Measurements from ENCODE around the gene GGA1. TPM values are rescaled to one million over a fixed set of nuclear protein-coding genes. Genes with fewer than 3 reads are reported as not detected.

The GGA1 gene
- total RNA-seq, 1 experiment from 2014 or later = 52.7 TPM

DNA sequence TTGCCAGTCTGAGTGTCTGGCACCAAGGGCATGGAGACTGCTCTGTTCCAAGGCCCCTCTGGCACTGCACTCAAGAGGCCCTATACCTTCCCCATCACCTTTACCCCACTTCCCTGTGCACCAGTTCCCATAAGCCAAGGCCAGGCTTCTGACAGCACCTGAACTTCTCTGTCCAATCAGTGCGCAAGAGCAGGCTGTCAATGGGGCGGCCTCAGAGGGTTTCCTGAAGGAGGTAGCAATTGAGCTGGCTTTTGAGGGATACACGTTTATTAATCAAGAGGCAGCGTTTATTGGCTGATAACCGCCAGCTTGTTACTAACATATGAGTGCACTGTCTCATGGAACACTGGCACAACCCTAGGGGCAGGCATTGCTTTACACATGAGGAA, 32.9 kb downstream of the GGA1 start:
- POLR2A ChIA-PET = interaction anchor here (0.5 to 4.4 kb wide), 3 partner anchors 17 to 117 kb away, joined by 3 to 34 read pairs (median 4); partner anchors contain the start of gene PDXP
- Mint-ChIP-seq H3K4me1 (ENCODE audit: insufficient read depth, unreplicated experiment) (peaks cover 7% of the 10 kb centered on the region), H3K4me3 (ENCODE audit: unreplicated experiment) (no peak overlapping the region), H3K36me3 (ENCODE audit: insufficient read depth, unreplicated experiment) (no peaks in the 10 kb centered on the region), H3K9me3 (ENCODE audit: unreplicated experiment) (no peaks in the 10 kb centered on the region), H3K27ac (ENCODE audit: low read depth, unreplicated experiment) (no peak overlapping the region), H3K27me3 (ENCODE audit: insufficient read depth, unreplicated experiment) (no peaks in the 10 kb centered on the region)
- intact Hi-C loops (cut with micrococcal nuclease) = no loop called here
- no peak for DNase-seq (ENCODE audit: unreplicated experiment)
- BruUV-seq (replicated peaks) = no TSS peak
- TF ChIP-seq, protein P1, sequence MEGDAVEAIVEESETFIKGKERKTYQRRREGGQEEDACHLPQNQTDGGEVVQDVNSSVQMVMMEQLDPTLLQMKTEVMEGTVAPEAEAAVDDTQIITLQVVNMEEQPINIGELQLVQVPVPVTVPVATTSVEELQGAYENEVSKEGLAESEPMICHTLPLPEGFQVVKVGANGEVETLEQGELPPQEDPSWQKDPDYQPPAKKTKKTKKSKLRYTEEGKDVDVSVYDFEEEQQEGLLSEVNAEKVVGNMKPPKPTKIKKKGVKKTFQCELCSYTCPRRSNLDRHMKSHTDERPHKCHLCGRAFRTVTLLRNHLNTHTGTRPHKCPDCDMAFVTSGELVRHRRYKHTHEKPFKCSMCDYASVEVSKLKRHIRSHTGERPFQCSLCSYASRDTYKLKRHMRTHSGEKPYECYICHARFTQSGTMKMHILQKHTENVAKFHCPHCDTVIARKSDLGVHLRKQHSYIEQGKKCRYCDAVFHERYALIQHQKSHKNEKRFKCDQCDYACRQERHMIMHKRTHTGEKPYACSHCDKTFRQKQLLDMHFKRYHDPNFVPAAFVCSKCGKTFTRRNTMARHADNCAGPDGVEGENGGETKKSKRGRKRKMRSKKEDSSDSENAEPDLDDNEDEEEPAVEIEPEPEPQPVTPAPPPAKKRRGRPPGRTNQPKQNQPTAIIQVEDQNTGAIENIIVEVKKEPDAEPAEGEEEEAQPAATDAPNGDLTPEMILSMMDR (IDR thresholded peaks at IDR 0.05; ENCODE audit: unreplicated experiment) = no peak
- CTCF ChIA-PET = interaction anchor here (0.6 to 6.9 kb wide), 11 partner anchors 12 to 152 kb away, joined by 3 to 113 read pairs (median 16); partner anchors contain the start of genes NOL12 and PDXP

DNA sequence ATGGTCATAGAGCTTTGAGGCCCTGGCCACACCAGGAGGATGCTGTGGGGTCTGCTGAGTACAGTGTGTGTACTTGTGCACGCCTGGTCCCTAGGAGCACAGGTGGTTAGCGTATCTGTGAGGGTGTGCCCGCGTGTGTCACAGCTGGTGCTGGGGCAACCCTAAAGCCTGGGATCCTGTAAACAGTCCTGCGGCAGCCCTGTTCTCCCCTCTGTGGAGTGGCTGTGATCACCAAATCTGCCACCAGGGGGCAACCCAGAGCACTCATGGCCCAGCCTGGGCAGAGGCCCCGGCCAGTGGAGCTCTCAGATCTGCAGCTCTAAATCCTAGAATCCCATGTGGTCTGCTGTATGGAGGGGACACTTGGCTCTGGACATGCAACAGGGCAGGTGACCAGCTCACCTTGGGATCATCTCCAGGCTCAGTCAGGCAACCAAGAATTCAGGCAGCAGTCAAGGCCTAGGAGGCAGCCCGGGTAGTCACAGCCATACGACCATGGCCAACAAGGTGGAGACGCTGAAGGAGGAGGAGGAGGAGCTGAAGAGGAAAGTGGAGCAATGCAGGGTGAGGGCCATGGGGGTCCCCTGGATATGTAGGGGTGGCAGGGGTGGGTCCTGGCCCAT, 34.7 kb downstream of the GGA1 start:
- intact Hi-C loops (cut with micrococcal nuclease) = loop anchor here (1.0 kb wide), 6 partner anchors 15 to 148 kb away; partner anchors contain the start of genes LGALS1 and PDXP
- Mint-ChIP-seq H3K27me3 (ENCODE audit: insufficient read depth, unreplicated experiment) (no peaks in the 10 kb centered on the region), H3K27ac (ENCODE audit: low read depth, unreplicated experiment) (no peak overlapping the region), H3K4me1 (ENCODE audit: insufficient read depth, unreplicated experiment) (peaks cover 7% of the 10 kb centered on the region), H3K9me3 (ENCODE audit: unreplicated experiment) (no peaks in the 10 kb centered on the region), H3K4me3 (ENCODE audit: unreplicated experiment) (no peak overlapping the region), H3K36me3 (ENCODE audit: insufficient read depth, unreplicated experiment) (no peaks in the 10 kb centered on the region)
- ChIA-PET POLR2A (interaction anchor here (0.5 to 4.4 kb wide), 13 partner anchors 8 to 164 kb away, joined by 3 to 34 read pairs (median 3); partner anchors contain the start of genes GCAT, GGA1 and PDXP), CTCF (interaction anchor here (0.5 to 6.9 kb wide), 53 partner anchors 9 to 627 kb away, joined by 3 to 113 read pairs (median 5); partner anchors contain the start of genes ANKRD54, GGA1, LGALS1 and NOL12)
- DNase-seq (ENCODE audit: unreplicated experiment) = peak; percentile 77
- TF ChIP-seq, protein P1 (IDR thresholded peaks at IDR 0.05; ENCODE audit: unreplicated experiment) = peak; percentile 92
- no TSS peak for BruUV-seq (replicated peaks)

DNA sequence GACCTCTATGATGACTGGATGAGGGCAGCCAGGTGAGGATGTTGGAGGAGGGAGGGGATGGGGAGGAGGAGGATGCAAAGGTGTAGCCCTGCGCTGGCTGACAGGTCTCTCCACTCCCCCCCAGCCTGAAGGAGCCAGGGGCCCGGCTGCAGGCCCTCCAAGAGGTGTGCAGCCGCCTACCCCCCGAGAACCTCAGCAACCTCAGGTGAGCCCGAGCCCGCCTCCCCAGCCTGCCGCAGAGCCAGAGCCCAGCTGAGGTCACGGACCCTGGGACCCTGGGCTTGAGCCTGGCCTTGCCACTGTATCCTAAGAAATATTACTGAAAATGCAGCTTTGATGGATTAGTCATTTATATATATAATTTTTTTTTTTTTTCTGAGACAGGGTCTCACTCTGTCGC, 38.7 kb downstream of the GGA1 start:
- H3K4me1 Mint-ChIP-seq (ENCODE audit: insufficient read depth, unreplicated experiment) = peaks cover 7% of the 10 kb centered on the region
- no peaks in the 10 kb centered on the region for H3K36me3 Mint-ChIP-seq (ENCODE audit: insufficient read depth, unreplicated experiment)
- CTCF ChIA-PET = interaction anchor here (1.5 kb wide), 1 partner anchor 35 kb away, joined by 6 read pairs; no protein-coding TSS in a partner anchor
- intact Hi-C loops (cut with micrococcal nuclease) = no loop called here
- DNase-seq (ENCODE audit: unreplicated experiment) = no peak
- H3K27me3 Mint-ChIP-seq (ENCODE audit: insufficient read depth, unreplicated experiment) = no peaks in the 10 kb centered on the region
- no peak overlapping the region for H3K27ac Mint-ChIP-seq (ENCODE audit: low read depth, unreplicated experiment)
- TF ChIP-seq, protein P1 (IDR thresholded peaks at IDR 0.05; ENCODE audit: unreplicated experiment) = no peak
- H3K4me3 Mint-ChIP-seq (ENCODE audit: unreplicated experiment) = no peak overlapping the region
- BruUV-seq (replicated peaks) = no TSS peak
- no peaks in the 10 kb centered on the region for H3K9me3 Mint-ChIP-seq (ENCODE audit: unreplicated experiment)
- POLR2A ChIA-PET = no interaction called here

DNA sequence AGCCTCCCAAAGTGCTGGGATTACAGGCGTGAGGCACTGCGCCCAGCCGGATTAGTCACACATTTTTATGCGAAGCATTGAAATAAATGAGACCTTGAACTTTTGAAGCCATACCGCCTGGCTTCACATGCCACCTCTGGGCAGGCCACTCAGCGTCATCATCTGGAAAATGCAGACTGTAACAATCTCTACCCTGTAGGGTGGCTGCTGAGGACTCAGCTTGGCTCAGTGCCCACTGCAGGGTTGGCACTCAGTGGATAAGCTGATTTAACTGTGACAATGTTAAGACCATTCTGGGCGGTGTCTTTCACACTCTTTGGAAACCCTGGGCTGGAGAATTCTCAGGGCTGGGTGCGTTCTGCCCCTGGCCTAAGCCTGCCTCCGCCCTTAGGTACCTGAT, 39.3 kb downstream of the GGA1 start:
- H3K4me1 Mint-ChIP-seq (ENCODE audit: insufficient read depth, unreplicated experiment) = peaks cover 7% of the 10 kb centered on the region

More for the DNA sequence above, 39.3 kb downstream of the GGA1 start:
- ChIA-PET POLR2A (no interaction called here), CTCF (interaction anchor here (1.5 kb wide), 1 partner anchor 35 kb away, joined by 6 read pairs; no protein-coding TSS in a partner anchor)
- Mint-ChIP-seq H3K27me3 (ENCODE audit: insufficient read depth, unreplicated experiment) (no peaks in the 10 kb centered on the region), H3K36me3 (ENCODE audit: insufficient read depth, unreplicated experiment) (no peaks in the 10 kb centered on the region), H3K27ac (ENCODE audit: low read depth, unreplicated experiment) (no peak overlapping the region), H3K9me3 (ENCODE audit: unreplicated experiment) (no peaks in the 10 kb centered on the region), H3K4me3 (ENCODE audit: unreplicated experiment) (no peak overlapping the region)
- TF ChIP-seq, protein P1 (IDR thresholded peaks at IDR 0.05; ENCODE audit: unreplicated experiment) = no peak
- DNase-seq (ENCODE audit: unreplicated experiment) = no peak
- no TSS peak for BruUV-seq (replicated peaks)
- intact Hi-C loops (cut with micrococcal nuclease) = no loop called here

Measured in MCF 10A (cell line).